Ascending aorta (tissue), 2 donors: ENCODE results near the gene ACSM6. TPM values are rescaled to one million over a fixed set of nuclear protein-coding genes. Genes with fewer than 3 reads are reported as not detected.
A peak's percentile ranks its signal among the peaks of the same experiment; 100 is the strongest.

Source experiments
- DNase-seq, 2 donors: peaks; one replicate each; pipeline ENCODE4 v3.0.0-alpha.2; 2019; ENCODE audit warnings: low spot score in 2 of 2
- H3K27ac ChIP-seq, 2 donors: fragments of 200-600 bp; sonication (generic); one replicate each; pipeline ENCODE4 v1.5.1; 2016 to 2017; ENCODE audit warnings: mild to moderate bottlenecking in 1 of 2
- H3K27me3 ChIP-seq: fragments of 200-600 bp; sonication (generic); one replicate; pipeline ENCODE4 v1.5.1; 2017
- H3K36me3 ChIP-seq, 2 donors: fragments of 200-600 bp; sonication (generic); one replicate each; pipeline ENCODE4 v1.5.1; 2016
- H3K4me1 ChIP-seq, 2 donors: fragments of 200-600 bp; sonication (generic); one replicate each; pipeline ENCODE4 v1.5.1; 2016 to 2017; ENCODE audit warnings: mild to moderate bottlenecking in 1 of 2
- H3K4me3 ChIP-seq, 2 donors: fragments of 200-600 bp; sonication (generic); one replicate each; pipeline ENCODE4 v1.5.1; 2016 to 2017; ENCODE audit warnings: mild to moderate bottlenecking in 1 of 2
- H3K9me3 ChIP-seq, 2 donors: fragments of 200-600 bp; sonication (generic); one replicate each; pipeline ENCODE4 v1.5.1; 2016
- CTCF ChIP-seq, 3 experiments: fragments of 200-600 bp in 2 of 3; fragments of 450-650 bp in 1 of 3; sonication (generic) in 2 of 3; IDR thresholded peaks; one replicate each; pipeline ENCODE4 v1.5.1; 2016 to 2019; ENCODE audit warnings: antibody characterized with exemption in 3 of 3, mild to moderate bottlenecking in 1 of 3, moderate library complexity in 1 of 3
- intact Hi-C: fragments of 100-400 bp; cut with DNase I; formaldehyde crosslinking; loops from one replicate; pipeline ENCODE4 v1.15.1; 2023
- total RNA-seq: library from RNA; depleted of rRNA; stranded (reverse); fragments of >200 nt; gene quantifications from one replicate; pipeline ENCODE4 v1.1.0, GENCODE V29; 2016

The ACSM6 gene
- total RNA-seq, 1 donor from 2014 or later: not detected

GRCh38 chr10:95245425-95246055 lies 51.5 kb downstream of the ACSM6 start:
- Histone ChIP-seq H3K27ac (no peak overlapping the region), H3K4me3 (no peak overlapping the region), H3K4me1 (peaks cover 8 to 37% of the 10 kb centered on the region in 2 donors), H3K9me3 (no peaks in the 10 kb centered on the region), H3K36me3 (peaks cover 15 to 46% of the 10 kb centered on the region in 2 donors), H3K27me3 (no peaks in the 10 kb centered on the region)
- no peak for DNase-seq
- no peak for TF ChIP-seq CTCF (IDR thresholded peaks at IDR 0.05)
- intact Hi-C loops: loop anchor here (5.0 to 10.0 kb wide), 5 partner anchors 62 to 357 kb away; no protein-coding TSS in a partner anchor

GRCh38 chr10:95246582-95247051 lies 52.6 kb downstream of the ACSM6 start:
- TF ChIP-seq CTCF (IDR thresholded peaks at IDR 0.05): peak; percentile 62 to 73 (median 67)
- Histone ChIP-seq H3K4me1 (peaks cover 8 to 46% of the 10 kb centered on the region in 2 donors), H3K27me3 (no peaks in the 10 kb centered on the region), H3K9me3 (no peaks in the 10 kb centered on the region), H3K27ac (peak overlapping the region; percentile 70 to 82), H3K36me3 (peaks cover 10 to 37% of the 10 kb centered on the region in 2 donors), H3K4me3 (no peak overlapping the region)
- DNase-seq: peak in 1 of 2 donors; percentile 89
- intact Hi-C loops: loop anchor here (1.0 to 10.0 kb wide), 6 partner anchors 45 to 356 kb away; partner anchors contain the start of gene PDLIM1

GRCh38 chr10:95247200-95247880 lies 53.3 kb downstream of the ACSM6 start:
- DNase-seq: no peak
- no peak overlapping the region for H3K4me3 ChIP-seq
- no peak for TF ChIP-seq CTCF (IDR thresholded peaks at IDR 0.05)
- H3K36me3 ChIP-seq: peaks cover 5 to 36% of the 10 kb centered on the region in 2 donors
- intact Hi-C loops: loop anchor here (1.0 to 10.0 kb wide), 6 partner anchors 44 to 355 kb away; partner anchors contain the start of gene PDLIM1
- H3K4me1 ChIP-seq: peaks cover 8 to 46% of the 10 kb centered on the region in 2 donors
- no peaks in the 10 kb centered on the region for H3K9me3 ChIP-seq
- peak overlapping the region; percentile 70 to 82 for H3K27ac ChIP-seq
- no peaks in the 10 kb centered on the region for H3K27me3 ChIP-seq

- Histone ChIP-seq H3K4me1 (peaks cover 8 to 46% of the 10 kb centered on the region in 2 donors), H3K36me3 (peaks cover 5 to 33% of the 10 kb centered on the region in 2 donors), H3K4me3 (no peak overlapping the region), H3K9me3 (no peaks in the 10 kb centered on the region), H3K27ac (peak overlapping the region; percentile 70 to 82), H3K27me3 (no peaks in the 10 kb centered on the region)
- TF ChIP-seq CTCF (IDR thresholded peaks at IDR 0.05): no peak
- DNase-seq: no peak
- intact Hi-C loops: loop anchor here (1.0 to 10.0 kb wide), 6 partner anchors 43 to 354 kb away; partner anchors contain the start of gene PDLIM1
These were observed 54.0 kb downstream of the ACSM6 start for GRCh38 chr10:95247881-95248583.

GRCh38 chr10:95248989-95249388 lies 55.0 kb downstream of the ACSM6 start:
- H3K27me3 ChIP-seq: no peaks in the 10 kb centered on the region
- H3K36me3 ChIP-seq: peaks cover 5 to 23% of the 10 kb centered on the region in 2 donors
- no peaks in the 10 kb centered on the region for H3K9me3 ChIP-seq
- no peak for TF ChIP-seq CTCF (IDR thresholded peaks at IDR 0.05)
- intact Hi-C loops: loop anchor here (5.0 to 10.0 kb wide), 5 partner anchors 58 to 353 kb away; no protein-coding TSS in a partner anchor
- peak overlapping the region; percentile 70 to 82 for H3K27ac ChIP-seq
- DNase-seq: no peak
- H3K4me1 ChIP-seq: peaks cover 8 to 46% of the 10 kb centered on the region in 2 donors
- H3K4me3 ChIP-seq: no peak overlapping the region
